ENCODE data around the gene PNMA3. TPM values are rescaled to one million over a fixed set of nuclear protein-coding genes. Genes with fewer than 3 reads are reported as not detected.

Gene PNMA3
- total RNA-seq, 4 donors from 2014 or later: 0.36 to 0.79 TPM; not detected in 2

DNA sequence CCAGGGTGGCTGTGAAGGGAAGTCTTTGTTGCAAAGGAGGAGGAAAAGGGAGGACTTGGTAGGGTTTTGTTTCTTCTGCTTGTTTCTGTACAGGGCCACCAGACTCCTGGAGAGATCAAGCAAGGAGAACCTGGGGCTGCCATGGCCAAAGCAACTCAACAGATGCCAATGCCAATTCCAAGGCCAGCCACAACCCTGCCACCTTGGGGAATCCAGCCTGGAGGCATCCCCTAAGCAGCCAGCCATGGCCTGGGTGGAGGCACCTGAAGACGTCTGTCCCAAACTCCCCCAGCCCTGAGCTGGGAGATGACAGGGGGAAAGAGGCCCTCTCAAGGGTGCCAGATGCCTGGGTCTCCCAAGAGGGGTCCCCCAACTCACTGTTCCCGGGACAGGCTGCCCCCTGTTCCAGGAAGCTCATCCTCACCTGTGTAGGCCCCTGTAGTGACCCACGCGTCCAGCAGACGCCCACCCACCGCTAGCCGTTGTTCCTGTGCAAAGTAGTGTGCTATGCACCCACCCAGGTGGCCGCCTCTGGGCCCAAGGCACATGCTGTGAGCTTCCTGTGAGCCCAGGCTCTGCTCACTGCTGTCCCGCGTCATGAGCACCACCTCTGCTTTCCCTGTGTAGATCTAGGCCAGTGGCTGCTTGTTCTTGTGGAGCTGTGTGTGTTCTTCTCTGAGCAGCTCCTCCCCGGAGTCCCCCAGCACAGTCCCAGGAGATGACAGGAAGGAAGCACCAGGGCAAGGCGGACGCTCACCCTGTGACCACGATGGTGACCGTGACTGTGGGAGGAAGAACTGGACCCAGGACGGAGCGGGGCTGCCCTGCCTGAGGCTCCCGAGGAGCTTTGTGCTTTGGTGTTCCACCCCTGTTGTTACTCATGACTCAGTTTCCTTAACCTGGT lies 3.2 kb downstream of the PNMA3 start:
- DNase-seq (ENCODE audit: low spot score in 2 of 2): no peak
- 78 to 100% methylated on average over 5 to 18 of the region's 18 CpGs for WGBS, 2 donors
- TF ChIP-seq, protein P1, sequence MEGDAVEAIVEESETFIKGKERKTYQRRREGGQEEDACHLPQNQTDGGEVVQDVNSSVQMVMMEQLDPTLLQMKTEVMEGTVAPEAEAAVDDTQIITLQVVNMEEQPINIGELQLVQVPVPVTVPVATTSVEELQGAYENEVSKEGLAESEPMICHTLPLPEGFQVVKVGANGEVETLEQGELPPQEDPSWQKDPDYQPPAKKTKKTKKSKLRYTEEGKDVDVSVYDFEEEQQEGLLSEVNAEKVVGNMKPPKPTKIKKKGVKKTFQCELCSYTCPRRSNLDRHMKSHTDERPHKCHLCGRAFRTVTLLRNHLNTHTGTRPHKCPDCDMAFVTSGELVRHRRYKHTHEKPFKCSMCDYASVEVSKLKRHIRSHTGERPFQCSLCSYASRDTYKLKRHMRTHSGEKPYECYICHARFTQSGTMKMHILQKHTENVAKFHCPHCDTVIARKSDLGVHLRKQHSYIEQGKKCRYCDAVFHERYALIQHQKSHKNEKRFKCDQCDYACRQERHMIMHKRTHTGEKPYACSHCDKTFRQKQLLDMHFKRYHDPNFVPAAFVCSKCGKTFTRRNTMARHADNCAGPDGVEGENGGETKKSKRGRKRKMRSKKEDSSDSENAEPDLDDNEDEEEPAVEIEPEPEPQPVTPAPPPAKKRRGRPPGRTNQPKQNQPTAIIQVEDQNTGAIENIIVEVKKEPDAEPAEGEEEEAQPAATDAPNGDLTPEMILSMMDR (IDR thresholded peaks at IDR 0.05): no peak
- no peak for TF ChIP-seq POLR2A (IDR thresholded peaks at IDR 0.05)
- intact Hi-C loops (cut with DNase I; ENCODE audit: low total_unique reads): no loop called here
- H3K4me3 ChIP-seq (ENCODE audit: low read depth, poor library complexity, severe bottlenecking): no peak overlapping the region

DNA sequence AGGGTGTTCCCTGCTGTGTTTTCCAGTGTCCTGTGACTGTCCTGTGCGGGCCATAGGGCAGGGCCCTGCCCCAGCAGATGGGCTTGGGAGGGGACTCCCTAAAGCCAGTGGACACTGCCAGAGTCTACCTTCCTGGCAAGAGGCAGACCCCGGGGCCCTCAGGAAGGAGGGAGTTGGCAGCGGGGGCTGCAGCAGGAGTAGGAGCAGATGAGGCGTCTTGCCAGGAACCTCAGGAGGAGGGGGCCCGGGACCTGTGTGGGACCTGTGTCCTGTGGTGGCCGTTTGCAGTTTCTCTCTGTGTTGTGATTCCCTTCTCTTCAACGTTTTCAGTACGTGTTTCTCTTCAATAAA lies 3.8 kb downstream of the PNMA3 start:
- whole genome bisulfite sequencing, 2 donors: 65 to 78% methylated on average over 8 of the region's 8 CpGs
- intact Hi-C loops (cut with DNase I; ENCODE audit: low total_unique reads): no loop called here
- H3K4me3 ChIP-seq (ENCODE audit: low read depth, poor library complexity, severe bottlenecking): no peak overlapping the region
- DNase-seq (ENCODE audit: low spot score in 2 of 2): no peak
- TF ChIP-seq, protein P1 (IDR thresholded peaks at IDR 0.05): no peak
- no peak for TF ChIP-seq POLR2A (IDR thresholded peaks at IDR 0.05)

DNA sequence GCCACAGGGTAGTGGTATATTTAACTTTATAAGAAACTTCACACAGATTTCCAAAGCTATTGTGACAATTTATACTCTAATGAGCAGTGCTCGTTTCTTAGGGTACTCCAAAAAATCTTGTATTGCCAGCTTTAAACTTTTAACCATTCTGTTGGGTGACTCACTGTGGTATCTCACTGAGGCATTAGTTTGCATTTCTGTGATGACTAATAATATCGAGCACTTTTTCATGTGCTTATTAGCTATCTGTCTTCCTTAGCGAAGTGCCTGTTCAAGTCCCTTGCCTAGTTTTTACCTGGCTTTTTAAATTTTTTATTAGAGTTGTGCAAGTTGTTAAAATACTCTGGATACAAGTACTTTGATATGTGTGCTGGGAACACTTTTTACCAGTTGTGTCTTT lies 5.5 kb downstream of the PNMA3 start:
- H3K4me3 ChIP-seq (ENCODE audit: low read depth, poor library complexity, severe bottlenecking): no peak overlapping the region
- DNase-seq (ENCODE audit: low spot score in 2 of 2): no peak
- intact Hi-C loops (cut with DNase I; ENCODE audit: low total_unique reads): no loop called here
- WGBS, 2 donors: 30 to 41% methylated on average over 3 of the region's 3 CpGs
- TF ChIP-seq, protein P1 (IDR thresholded peaks at IDR 0.05): no peak
- TF ChIP-seq POLR2A (IDR thresholded peaks at IDR 0.05): no peak

DNA sequence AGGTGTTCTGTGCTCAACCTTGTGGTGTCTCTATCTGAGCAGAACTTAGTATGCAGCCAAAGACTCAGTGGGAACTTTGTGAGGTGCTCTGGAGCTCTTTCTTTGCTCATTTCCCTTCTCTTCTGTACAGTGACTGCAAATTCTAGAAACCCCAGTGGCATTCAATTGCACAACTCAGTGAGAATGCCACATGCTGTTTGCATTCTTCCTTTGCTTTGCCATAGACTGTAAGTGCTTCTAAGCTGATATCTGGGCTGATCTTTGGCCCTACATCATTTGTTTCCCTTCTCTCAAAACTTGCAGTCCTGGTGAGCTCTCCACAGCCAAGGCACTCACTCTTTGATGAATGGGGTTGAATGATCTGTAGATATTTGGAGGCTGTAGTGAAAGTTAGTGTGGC lies 7.0 kb downstream of the PNMA3 start:
- intact Hi-C loops (cut with DNase I; ENCODE audit: low total_unique reads): no loop called here
- no peak overlapping the region for H3K4me3 ChIP-seq (ENCODE audit: low read depth, poor library complexity, severe bottlenecking)
- no peak for DNase-seq (ENCODE audit: low spot score in 2 of 2)
- TF ChIP-seq, protein P1 (IDR thresholded peaks at IDR 0.05): no peak
- no peak for TF ChIP-seq POLR2A (IDR thresholded peaks at IDR 0.05)

DNA sequence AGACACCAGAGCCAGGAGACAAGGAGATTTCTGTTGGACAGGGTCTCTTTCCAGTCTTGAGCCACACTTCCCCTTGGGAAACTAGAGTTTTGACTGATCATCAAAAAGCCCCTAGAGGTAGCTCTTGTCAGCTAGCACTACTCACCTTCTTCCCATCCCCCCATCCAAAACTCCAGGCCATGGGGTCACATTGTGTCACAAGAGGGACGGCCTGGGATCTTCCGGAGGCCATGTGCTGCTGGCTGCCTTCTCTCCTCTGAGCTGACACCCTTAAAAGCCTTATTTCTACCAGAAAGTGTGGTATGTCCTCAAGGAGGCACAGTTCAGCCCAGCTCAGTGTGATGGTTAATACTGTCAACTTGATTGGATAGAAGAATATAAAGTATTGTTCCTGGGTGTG lies 7.8 kb downstream of the PNMA3 start:
- WGBS, 2 donors: 77 to 82% methylated on average over 2 of the region's 2 CpGs
- intact Hi-C loops (cut with DNase I; ENCODE audit: low total_unique reads): no loop called here

More for the DNA sequence above, 7.8 kb downstream of the PNMA3 start:
- H3K4me3 ChIP-seq (ENCODE audit: low read depth, poor library complexity, severe bottlenecking): no peak overlapping the region
- no peak for TF ChIP-seq POLR2A (IDR thresholded peaks at IDR 0.05)
- TF ChIP-seq, protein P1 (IDR thresholded peaks at IDR 0.05): no peak
- DNase-seq (ENCODE audit: low spot score in 2 of 2): no peak

All from lower leg skin (tissue), 4 donors.